K562 (cell line): ENCODE results near the gene NPM1. TPM values are rescaled to one million over a fixed set of nuclear protein-coding genes. Genes with fewer than 3 reads are reported as not detected.

ENCODE experiments used
- ATAC-seq: fragments of 200-7000 bp; cut with Tn5 transposase; 3 replicates; pipeline ENCODE4 v1.9.1; 2020; ENCODE audit warnings: moderate library complexity
- BruUV-seq: library from RNA; stranded (reverse); fragments of 400-500 nt; replicated peaks from 2 replicates; lab custom pipeline; 2021; lab: Mats Ljungman, UMichigan
- CTCF ChIA-PET: fragments of 300-600 bp; formaldehyde crosslinking; extraction: SDS; loops from one replicate; lab custom pipeline; 2021; ENCODE audit warnings: low intra/inter-chr PET ratio; lab: Yijun Ruan, JAX
- POLR2A ChIA-PET: fragments of 300-600, 350-650 bp; sonication (Branson Sonifier 250); formaldehyde crosslinking; extraction: SDS; loops from one replicate; lab custom pipeline; 2021; ENCODE audit warnings: antibody characterized with exemption, inconsistent platforms; lab: Yijun Ruan, JAX
- DNase-seq, 4 experiments: peaks; one replicate each; pipeline versions ENCODE4 v3.0.0 to v3.0.0-alpha.2; 2011 to 2018; ENCODE audit warnings: low spot score in 3 of 4, mixed read lengths in 3 of 4; ENCODE audit errors: extremely low read depth in 1 of 4
- FAIRE-seq: peaks from 2 replicates; lab custom pipeline; 2011; peaks lifted over from hg19 to GRCh38; lab: Jason Lieb, UNC
- H2AFZ ChIP-seq: 2 replicates; pipeline ENCODE4 v1.6.0; 2011; ENCODE audit warnings: low read depth, low read length, control low read depth, inconsistent platforms
- H3K27ac ChIP-seq: fragments of 200-600 bp; 3 replicates; pipeline ENCODE4 v1.8.0; 2011; ENCODE audit warnings: low read depth, mild to moderate bottlenecking, control low read depth, inconsistent platforms, low read length, moderate library complexity, mixed read lengths; ENCODE audit errors: extremely low read depth
- H3K27me3 ChIP-seq, 2 experiments: fragments of 300-600 bp in 1 of 2; 2 replicates in 1 of 2; 3 replicates in 1 of 2; pipeline versions ENCODE4 v1.6.0 to v1.8.0; 2011; ENCODE audit warnings: inconsistent platforms in 2 of 2, low read length in 2 of 2, mild to moderate bottlenecking in 1 of 2, mixed read lengths in 1 of 2, moderate library complexity in 1 of 2; ENCODE audit not compliant: control insufficient read depth in 2 of 2, insufficient read depth in 2 of 2
- H3K36me3 ChIP-seq: fragments of 300-600 bp; 3 replicates; pipeline ENCODE4 v1.8.0; 2011; ENCODE audit warnings: mild to moderate bottlenecking, low read length, inconsistent platforms; ENCODE audit not compliant: control insufficient read depth, insufficient read depth
- H3K4me1 ChIP-seq, 2 experiments: fragments of 200-600 bp in 1 of 2; replicated peaks in 1 of 2; 2 replicates in 1 of 2; 3 replicates in 1 of 2; pipeline versions ENCODE4 v1.5.1 to v1.8.0; 2011; ENCODE audit warnings: inconsistent platforms in 2 of 2, low read length in 2 of 2, mild to moderate bottlenecking in 1 of 2, mixed read lengths in 1 of 2, moderate library complexity in 1 of 2; ENCODE audit not compliant: control insufficient read depth in 2 of 2, insufficient read depth in 2 of 2
- H3K4me2 ChIP-seq: 2 replicates; pipeline ENCODE4 v1.6.1; 2011; ENCODE audit warnings: low read length, control low read depth, inconsistent platforms, mixed read lengths; ENCODE audit not compliant: insufficient read depth
- H3K4me3 ChIP-seq: fragments of 200-600 bp; sonication (generic), shearing (Covaris generic); 2 replicates; pipeline ENCODE4 v1.5.1; 2016; ENCODE audit warnings: control low read depth, inconsistent platforms
- H3K79me2 ChIP-seq: fragments of 200-600 bp; 3 replicates; pipeline ENCODE4 v1.8.0; 2011; ENCODE audit warnings: low read length, inconsistent platforms; ENCODE audit not compliant: control insufficient read depth, insufficient read depth
- H3K9ac ChIP-seq, 2 experiments: 2 replicates each; pipeline versions ENCODE4 v1.6.0 to v1.6.1; 2011; ENCODE audit warnings: low read depth in 2 of 2, low read length in 2 of 2, control low read depth in 1 of 2, inconsistent platforms in 1 of 2, mild to moderate bottlenecking in 1 of 2, mixed read lengths in 1 of 2; ENCODE audit not compliant: insufficient read depth in 1 of 2
- H3K9me1 ChIP-seq: one replicate; pipeline ENCODE4 v1.6.0; 2011; ENCODE audit warnings: inconsistent platforms, mild to moderate bottlenecking, low read length, moderate library complexity; ENCODE audit not compliant: control insufficient read depth, insufficient read depth
- H3K9me3 ChIP-seq: replicated peaks from 2 replicates; pipeline ENCODE4 v1.5.1; 2011; ENCODE audit warnings: low read depth, low read length, inconsistent platforms; ENCODE audit not compliant: control insufficient read depth, insufficient read depth
- H4K20me1 ChIP-seq: replicated peaks from 2 replicates; pipeline ENCODE4 v1.6.1; 2011; ENCODE audit warnings: low read length, inconsistent platforms, mixed read lengths; ENCODE audit not compliant: control insufficient read depth, insufficient read depth
- BACH1 ChIP-seq: fragments of 200-800 bp; sonication (Bioruptor generic); IDR thresholded peaks from 2 replicates; pipeline ENCODE4 v1.6.1; 2016; ENCODE audit warnings: missing genetic modification characterization, missing compliant biosample characterization
- BMI1 ChIP-seq: fragments of 150-350 bp; IDR thresholded peaks from 2 replicates; pipeline ENCODE4 v1.6.1; 2014; ENCODE audit warnings: low read length
- EP400 ChIP-seq: fragments of 450-650 bp; IDR thresholded peaks from 2 replicates; pipeline ENCODE4 v1.6.1; 2017; ENCODE audit warnings: antibody characterized with exemption, mild to moderate bottlenecking, moderate library complexity
- KLF10 ChIP-seq: fragments of 250-450 bp; sonication (Bioruptor Pico); IDR thresholded peaks from 2 replicates; pipeline ENCODE4 v1.6.1; 2021; ENCODE audit warnings: matching md5 sums
- MXI1 ChIP-seq: IDR thresholded peaks from 2 replicates; pipeline ENCODE4 v1.6.1; 2011; ENCODE audit warnings: low read depth, mild to moderate bottlenecking, improper control_type of control experiment, low read length
- WGBS: fragments of 100-300 bp; shearing (Covaris generic); methylation state at CpG from one replicate; pipeline ENCODE4 v1.1.6; 2016; ENCODE audit warnings: low coverage, mixed read lengths; ENCODE audit not compliant: insufficient coverage; ENCODE audit errors: missing lambda C conversion rate; 5-methylcytosine and 5-hydroxymethylcytosine counted together
- in situ Hi-C: fragments of 300-500 bp; cut with MboI; formaldehyde crosslinking; loops from 4 replicates; pipeline ENCODE4 v1.15.0; 2018; ENCODE audit warnings: inconsistent platforms, mixed read lengths
- intact Hi-C: fragments of 100-400 bp; cut with micrococcal nuclease; formaldehyde crosslinking; loops from 2 replicates; pipeline ENCODE4 v1.14.2; 2022
- polyA plus RNA-seq, 8 experiments: library from polyadenylated mRNA; depleted of rRNA in 4 of 8; stranded (reverse) in 5 of 8; unstranded in 3 of 8; fragments of >200 nt; fragmentation: Nextera tagmentation in 2 of 8; fragmentation: Illumina TruSeq in 1 of 8; extraction: Ambion mirVana in 2 of 8; extraction: Trizol in 1 of 8; gene quantifications; 2 replicates each; pipeline versions ENCODE4 v1.2.1 to v1.2.3, GENCODE V29; 2011 to 2014; ENCODE audit warnings: inconsistent platforms in 1 of 8, missing spikeins in 1 of 8
- total RNA-seq, 7 experiments: library from RNA; depleted of rRNA in 6 of 7; stranded (reverse); fragments of >200 nt in 6 of 7; fragmentation: Illumina TruSeq in 2 of 7; extraction: Trizol in 2 of 7; gene quantifications; 2 replicates each; pipeline versions ENCODE4 v1.2.1 to v1.2.3, GENCODE V29; 2011 to 2021; ENCODE audit warnings: low replicate concordance in 1 of 7
- TF ChIP-seq, protein P1 (sequence below): fragments of 250-450 bp; sonication (Bioruptor Pico); IDR thresholded peaks from 2 replicates; pipeline ENCODE4 v1.4.0; 2020; ENCODE audit warnings: mild to moderate bottlenecking, moderate library complexity

Gene NPM1
- total and polyA plus RNA-seq, 9 of the 15 experiments (the other 6 are each of a cell fraction or from before 2014, with no cell fraction given) = 2,438 to 6,909 (median 5,639) TPM

DNA sequence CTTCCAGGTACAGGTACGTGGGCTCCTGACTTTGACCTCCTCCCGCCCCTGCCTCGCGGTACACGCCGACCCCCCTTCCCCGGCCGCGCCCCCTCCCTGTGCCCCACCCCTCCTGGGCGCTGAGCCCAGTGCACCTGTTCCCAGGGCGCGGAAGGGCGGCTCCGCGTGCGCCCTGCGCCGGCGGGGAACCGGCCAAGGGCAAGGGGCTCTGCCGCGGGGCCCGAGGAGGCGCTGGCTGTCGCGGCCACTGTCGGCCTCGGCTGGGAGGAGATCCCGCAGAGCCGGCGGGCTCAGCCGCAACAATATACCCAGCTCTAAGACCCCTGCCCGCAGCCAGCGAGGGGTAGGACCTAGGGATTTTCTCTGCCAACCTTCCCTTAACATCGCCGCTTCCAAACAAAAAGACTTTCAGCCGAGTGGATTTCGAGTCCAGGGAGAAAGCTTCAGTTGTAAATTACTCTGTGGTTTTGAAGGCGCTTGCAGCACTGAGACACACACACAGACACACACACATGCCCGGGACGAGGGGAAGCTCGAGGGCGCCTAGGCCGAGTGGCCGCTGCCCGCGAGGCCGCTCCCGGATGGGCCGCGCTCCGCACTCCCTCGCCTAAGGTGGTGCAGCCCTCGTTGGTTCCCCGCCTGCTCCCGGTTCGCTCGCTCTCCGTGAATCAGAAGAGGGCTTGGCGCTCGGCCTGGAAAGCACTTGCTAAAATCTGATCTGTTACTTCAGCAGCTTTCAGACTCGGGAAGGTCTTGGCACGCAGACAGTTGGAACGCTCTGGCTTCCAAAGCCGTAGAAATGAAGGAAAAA lies 33.0 kb downstream of the NPM1 start:
- no peak overlapping the region for H3K4me3 ChIP-seq
- POLR2A ChIA-PET = interaction anchor here (0.6 kb wide), 1 partner anchor 59 kb away, joined by 3 read pairs; no protein-coding TSS in a partner anchor
- no TSS peak for BruUV-seq
- WGBS = 77% methylated on average over 27 of the region's 65 CpGs
- H3K4me1 ChIP-seq = peaks cover 9 to 19% of the 10 kb centered on the region in 2 experiments; a peak in 3 of 5 replicates
- H3K27ac ChIP-seq = no peak overlapping the region
- no peaks in the 10 kb centered on the region for H3K79me2 ChIP-seq
- no peak overlapping the region for H3K9ac ChIP-seq
- TF ChIP-seq BMI1 = no peak
- no peak for TF ChIP-seq EP400
- TF ChIP-seq KLF10 = no peak
- TF ChIP-seq BACH1 (tag) = no peak
- TF ChIP-seq MXI1 = no peak
- TF ChIP-seq, protein P1, sequence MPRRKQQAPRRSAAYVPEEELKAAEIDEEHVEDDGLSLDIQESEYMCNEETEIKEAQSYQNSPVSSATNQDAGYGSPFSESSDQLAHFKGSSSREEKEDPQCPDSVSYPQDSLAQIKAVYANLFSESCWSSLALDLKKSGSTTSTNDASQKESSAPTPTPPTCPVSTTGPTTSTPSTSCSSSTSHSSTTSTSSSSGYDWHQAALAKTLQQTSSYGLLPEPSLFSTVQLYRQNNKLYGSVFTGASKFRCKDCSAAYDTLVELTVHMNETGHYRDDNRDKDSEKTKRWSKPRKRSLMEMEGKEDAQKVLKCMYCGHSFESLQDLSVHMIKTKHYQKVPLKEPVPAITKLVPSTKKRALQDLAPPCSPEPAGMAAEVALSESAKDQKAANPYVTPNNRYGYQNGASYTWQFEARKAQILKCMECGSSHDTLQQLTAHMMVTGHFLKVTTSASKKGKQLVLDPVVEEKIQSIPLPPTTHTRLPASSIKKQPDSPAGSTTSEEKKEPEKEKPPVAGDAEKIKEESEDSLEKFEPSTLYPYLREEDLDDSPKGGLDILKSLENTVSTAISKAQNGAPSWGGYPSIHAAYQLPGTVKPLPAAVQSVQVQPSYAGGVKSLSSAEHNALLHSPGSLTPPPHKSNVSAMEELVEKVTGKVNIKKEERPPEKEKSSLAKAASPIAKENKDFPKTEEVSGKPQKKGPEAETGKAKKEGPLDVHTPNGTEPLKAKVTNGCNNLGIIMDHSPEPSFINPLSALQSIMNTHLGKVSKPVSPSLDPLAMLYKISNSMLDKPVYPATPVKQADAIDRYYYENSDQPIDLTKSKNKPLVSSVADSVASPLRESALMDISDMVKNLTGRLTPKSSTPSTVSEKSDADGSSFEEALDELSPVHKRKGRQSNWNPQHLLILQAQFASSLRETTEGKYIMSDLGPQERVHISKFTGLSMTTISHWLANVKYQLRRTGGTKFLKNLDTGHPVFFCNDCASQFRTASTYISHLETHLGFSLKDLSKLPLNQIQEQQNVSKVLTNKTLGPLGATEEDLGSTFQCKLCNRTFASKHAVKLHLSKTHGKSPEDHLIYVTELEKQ (CRISPR knock-in tag) = no peak
- CTCF ChIA-PET = no interaction called here
- FAIRE-seq (no peak), DNase-seq (no peak), ATAC-seq (no peak)
- H3K9me1 ChIP-seq = no peaks in the 10 kb centered on the region
- no peak overlapping the region for H2AFZ ChIP-seq
- peaks cover 5% of the 10 kb centered on the region; the same call in 1 of the 2 replicates for H4K20me1 ChIP-seq
- intact Hi-C loops (no loop called here), in situ Hi-C loops (loop anchor here (10.0 kb wide), 1 partner anchor 634 kb away; no protein-coding TSS in a partner anchor)
- H3K36me3 ChIP-seq = no peaks in the 10 kb centered on the region
- no peaks in the 10 kb centered on the region for H3K27me3 ChIP-seq
- no peak overlapping the region for H3K4me2 ChIP-seq
- no peaks in the 10 kb centered on the region for H3K9me3 ChIP-seq
